HepG2 (cell line): ENCODE measurements around the gene PPARA. TPM values are rescaled to one million over a fixed set of nuclear protein-coding genes. Genes with fewer than 3 reads are reported as not detected.

ENCODE experiments used
- EEA1 ChIP-seq: sonication (generic); formaldehyde crosslinking; IDR thresholded peaks from 2 replicates; pipeline ENCODE4 v1.5.1; 2020; ENCODE audit warnings: mild to moderate bottlenecking, missing genetic modification reagents, borderline replicate concordance
- FLYWCH1 ChIP-seq: sonication (generic); formaldehyde crosslinking; IDR thresholded peaks from 2 replicates; pipeline ENCODE4 v1.8.1; 2023; ENCODE audit warnings: mild to moderate bottlenecking, missing genetic modification reagents
- HOXA3 ChIP-seq: sonication (generic); formaldehyde crosslinking; IDR thresholded peaks from 2 replicates; pipeline ENCODE4 v1.5.0; 2020; ENCODE audit warnings: missing genetic modification reagents
- HOXD1 ChIP-seq: sonication (generic); formaldehyde crosslinking; IDR thresholded peaks from 2 replicates; pipeline ENCODE4 v1.5.0; 2020; ENCODE audit warnings: missing genetic modification reagents
- MTERF4 ChIP-seq: sonication (generic); formaldehyde crosslinking; IDR thresholded peaks from 2 replicates; pipeline ENCODE4 v1.8.0; 2023; ENCODE audit warnings: mild to moderate bottlenecking, missing genetic modification reagents
- NAIF1 ChIP-seq: sonication (generic); formaldehyde crosslinking; IDR thresholded peaks from 2 replicates; pipeline ENCODE4 v1.5.0; 2020; ENCODE audit warnings: mild to moderate bottlenecking, missing genetic modification reagents, borderline replicate concordance
- PATZ1 ChIP-seq: sonication (generic); formaldehyde crosslinking; IDR thresholded peaks from 2 replicates; pipeline ENCODE4 v1.4.0; 2020; ENCODE audit warnings: missing genetic modification reagents
- XRCC5 ChIP-seq: fragments of 200-400 bp; formaldehyde crosslinking; optimal IDR thresholded peaks from 2 replicates; pipeline ENCODE3; 2017; ENCODE audit warnings: mild to moderate bottlenecking, low read length
- ZBTB40 ChIP-seq, 2 experiments: fragments of 450-650 bp in 1 of 2; sonication (generic) in 1 of 2; formaldehyde crosslinking in 1 of 2; IDR thresholded peaks; 2 replicates each; pipeline versions ENCODE4 v1.6.1 to v1.8.0; 2016 to 2022; ENCODE audit warnings: antibody characterized with exemption in 1 of 2, mild to moderate bottlenecking in 1 of 2, missing genetic modification reagents in 1 of 2
- ZHX1 ChIP-seq: sonication (generic); formaldehyde crosslinking; IDR thresholded peaks from 2 replicates; pipeline ENCODE4 v1.8.1; 2022; ENCODE audit warnings: low read depth, mild to moderate bottlenecking, missing genetic modification reagents
- ZNF224 ChIP-seq: sonication (generic); formaldehyde crosslinking; IDR thresholded peaks from 2 replicates; pipeline ENCODE4 v1.5.0; 2020; ENCODE audit warnings: mild to moderate bottlenecking, missing genetic modification reagents
- ZNF276 ChIP-seq: sonication (generic); formaldehyde crosslinking; IDR thresholded peaks from 2 replicates; pipeline ENCODE4 v1.4.0; 2020; ENCODE audit warnings: mild to moderate bottlenecking, low read depth, missing genetic modification reagents
- polyA plus RNA-seq, 8 experiments: library from polyadenylated mRNA; depleted of rRNA in 3 of 8; stranded (reverse) in 7 of 8; unstranded in 1 of 8; fragments of >200 nt; fragmentation: Illumina TruSeq in 4 of 8; extraction: Trizol in 4 of 8; gene quantifications; 2 replicates each; pipeline versions ENCODE4 v1.2.1 to v1.2.3, GENCODE V29; 2011 to 2016; ENCODE audit warnings: low read depth in 4 of 8, missing spikeins in 1 of 8, mixed read lengths in 1 of 8; ENCODE audit not compliant: insufficient read depth in 1 of 8
- total RNA-seq, 5 experiments: library from RNA; depleted of rRNA; stranded (reverse); fragments of >200 nt; fragmentation: Illumina TruSeq; extraction: Trizol; gene quantifications; 2 replicates each; pipeline ENCODE4 v1.2.3, GENCODE V29; 2016; ENCODE audit warnings: low read depth in 1 of 5

PPARA gene
- total and polyA plus RNA-seq, 2 of the 13 experiments (the other 11 are each of a cell fraction or from before 2014, with no cell fraction given) = 18.2 to 24.7 TPM

- TF ChIP-seq ZNF276 (CRISPR knock-in tag) (peak; percentile 82; the same call in 1 of the 2 replicates), MTERF4 (no peak), FLYWCH1 (CRISPR knock-in tag) (no peak), XRCC5 (no peak), HOXA3 (CRISPR knock-in tag) (peak; percentile 65; the same call in 1 of the 2 replicates), ZBTB40 (IDR thresholded peaks at IDR 0.05) (no peak), ZBTB40 (CRISPR knock-in tag; IDR thresholded peaks at IDR 0.05) (no peak), ZNF224 (CRISPR knock-in tag) (no peak), HOXD1 (no peak), EEA1 (no peak), PATZ1 (CRISPR knock-in tag) (peak; percentile 34; the same call in 1 of the 2 replicates), NAIF1 (CRISPR knock-in tag) (no peak), ZHX1 (CRISPR knock-in tag) (0 out of 2 replicates have a peak, but pooled peaks have one; percentile 52)
These were observed 10.4 kb upstream of the PPARA start (continued) for GRCh38 chr22:46139895-46140350.
